ENCODE measurements around the gene METTL9. TPM values are rescaled to one million over a fixed set of nuclear protein-coding genes. Genes with fewer than 3 reads are reported as not detected.

METTL9 gene
- total and polyA plus RNA-seq, 2 of the 13 experiments (the other 11 are each of a cell fraction or from before 2014, with no cell fraction given): 123 to 204 TPM

- TF ChIP-seq ZBTB49 (CRISPR knock-in tag; IDR thresholded peaks at IDR 0.05; ENCODE audit: borderline replicate concordance): no peak
- TF ChIP-seq ZSCAN9 (CRISPR knock-in tag; IDR thresholded peaks at IDR 0.05; ENCODE audit: borderline replicate concordance): no peak
- TF ChIP-seq FOXJ3 (CRISPR knock-in tag; IDR thresholded peaks at IDR 0.05; ENCODE audit: borderline replicate concordance): no peak
- TF ChIP-seq ZNF652 (CRISPR knock-in tag; IDR thresholded peaks at IDR 0.05; ENCODE audit: borderline replicate concordance, low read depth): no peak
- no peak for TF ChIP-seq ZNF549 (CRISPR knock-in tag; IDR thresholded peaks at IDR 0.05)
- no peak for TF ChIP-seq THAP11 (CRISPR knock-in tag; IDR thresholded peaks at IDR 0.05)
- no peak for TF ChIP-seq ZNF614 (CRISPR knock-in tag; IDR thresholded peaks at IDR 0.05; ENCODE audit: borderline replicate concordance)
- no peak for TF ChIP-seq PRDM10 (CRISPR knock-in tag; IDR thresholded peaks at IDR 0.05; ENCODE audit: low read depth)
- no peak for TF ChIP-seq ETV5 (CRISPR knock-in tag; IDR thresholded peaks at IDR 0.05; ENCODE audit: borderline replicate concordance)
- TF ChIP-seq ATF2 (CRISPR knock-in tag; IDR thresholded peaks at IDR 0.05): no peak; the same call in 1 of the 2 replicates
- TF ChIP-seq ZNF251 (CRISPR knock-in tag; IDR thresholded peaks at IDR 0.05): no peak
- peak; percentile 37; the same call in 1 of the 2 replicates for TF ChIP-seq RARA (CRISPR knock-in tag; IDR thresholded peaks at IDR 0.05)
- TF ChIP-seq LRRFIP1 (CRISPR knock-in tag; conservative IDR thresholded peaks at IDR 0.05): 0 out of 2 replicates have a peak, but pooled peaks have one; percentile 54
- TF ChIP-seq ZNF629 (CRISPR knock-in tag; conservative IDR thresholded peaks at IDR 0.05): no peak
- TF ChIP-seq XBP1 (CRISPR knock-in tag; IDR thresholded peaks at IDR 0.05): no peak
- TF ChIP-seq NKX3-1 (CRISPR knock-in tag; IDR thresholded peaks at IDR 0.05): peak; percentile 86
- no peak for TF ChIP-seq GTF3A (CRISPR knock-in tag; conservative IDR thresholded peaks at IDR 0.05)
- TF ChIP-seq TBX2 (CRISPR knock-in tag; IDR thresholded peaks at IDR 0.05; ENCODE audit: borderline replicate concordance): no peak
Measured at GRCh38 chr16:21685034-21685455, 85.7 kb downstream of the METTL9 start (continued).

Data from HepG2 (cell line).